Epithelial cell of proximal tubule (primary cell): ENCODE results near the gene POLR2A. TPM values are rescaled to one million over a fixed set of nuclear protein-coding genes. Genes with fewer than 3 reads are reported as not detected.

Experiments used
- DNase-seq: peaks from one replicate; pipeline ENCODE4 v3.0.0-alpha.2; 2011; ENCODE audit warnings: low read depth
- H3K4me3 ChIP-seq: 2 replicates; pipeline ENCODE4 v1.5.1; 2011; ENCODE audit warnings: low read depth, mild to moderate bottlenecking, low read length
- total RNA-seq: library from RNA; depleted of rRNA; stranded (reverse); fragments of >200 nt; gene quantifications from 2 replicates; pipeline ENCODE4 v1.2.3, GENCODE V29; 2015
- TF ChIP-seq, protein P1 (sequence below): conservative IDR thresholded peaks from 2 replicates; pipeline ENCODE4 v1.5.1; 2012; ENCODE audit warnings: low read depth, mild to moderate bottlenecking, low read length

The POLR2A gene
- total RNA-seq, 1 donor from 2014 or later = 30.3 TPM

GRCh38 chr17:7438656-7439460 is 45.3 kb upstream of the POLR2A start:
- TF ChIP-seq, protein P1, sequence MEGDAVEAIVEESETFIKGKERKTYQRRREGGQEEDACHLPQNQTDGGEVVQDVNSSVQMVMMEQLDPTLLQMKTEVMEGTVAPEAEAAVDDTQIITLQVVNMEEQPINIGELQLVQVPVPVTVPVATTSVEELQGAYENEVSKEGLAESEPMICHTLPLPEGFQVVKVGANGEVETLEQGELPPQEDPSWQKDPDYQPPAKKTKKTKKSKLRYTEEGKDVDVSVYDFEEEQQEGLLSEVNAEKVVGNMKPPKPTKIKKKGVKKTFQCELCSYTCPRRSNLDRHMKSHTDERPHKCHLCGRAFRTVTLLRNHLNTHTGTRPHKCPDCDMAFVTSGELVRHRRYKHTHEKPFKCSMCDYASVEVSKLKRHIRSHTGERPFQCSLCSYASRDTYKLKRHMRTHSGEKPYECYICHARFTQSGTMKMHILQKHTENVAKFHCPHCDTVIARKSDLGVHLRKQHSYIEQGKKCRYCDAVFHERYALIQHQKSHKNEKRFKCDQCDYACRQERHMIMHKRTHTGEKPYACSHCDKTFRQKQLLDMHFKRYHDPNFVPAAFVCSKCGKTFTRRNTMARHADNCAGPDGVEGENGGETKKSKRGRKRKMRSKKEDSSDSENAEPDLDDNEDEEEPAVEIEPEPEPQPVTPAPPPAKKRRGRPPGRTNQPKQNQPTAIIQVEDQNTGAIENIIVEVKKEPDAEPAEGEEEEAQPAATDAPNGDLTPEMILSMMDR = no peak
- no peak for DNase-seq
- H3K4me3 ChIP-seq = peak overlapping the region; percentile 75

DNA sequence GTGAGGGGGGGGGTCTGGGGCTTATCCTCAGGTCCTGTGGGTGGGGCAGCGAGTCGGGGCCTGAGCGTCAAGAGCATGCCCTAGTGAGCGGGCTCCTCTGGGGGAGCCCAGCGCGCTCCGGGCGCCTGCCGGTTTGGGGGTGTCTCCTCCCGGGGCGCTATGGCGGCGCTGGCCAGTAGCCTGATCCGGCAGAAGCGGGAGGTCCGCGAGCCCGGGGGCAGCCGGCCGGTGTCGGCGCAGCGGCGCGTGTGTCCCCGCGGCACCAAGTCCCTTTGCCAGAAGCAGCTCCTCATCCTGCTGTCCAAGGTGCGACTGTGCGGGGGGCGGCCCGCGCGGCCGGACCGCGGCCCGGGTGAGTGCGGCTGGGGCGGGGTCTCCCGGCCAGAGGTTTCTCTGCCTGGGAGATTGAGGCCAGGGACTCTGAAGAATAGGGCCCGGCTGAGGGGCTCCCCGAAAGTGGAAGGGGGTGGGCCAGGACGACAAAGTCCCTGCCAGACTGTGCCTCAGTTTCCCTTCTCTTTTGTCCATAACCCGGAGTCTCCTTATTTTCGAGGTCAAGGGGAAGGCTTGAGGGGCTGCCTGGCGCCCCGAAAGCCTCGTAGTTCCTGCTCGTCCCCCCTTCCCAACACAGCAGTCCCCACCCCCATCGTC is 44.6 kb upstream of the POLR2A start, which contains the start of gene FGF11:
TSS of gene FGF11 (plus strand) at position 51 of the 651 bp plus-strand sequence. CDS start at position 160, 109 bp downstream.
- DNase-seq = no peak
- TF ChIP-seq, protein P1 = no peak
- H3K4me3 ChIP-seq = peak within 1 kb of the TSS; percentile 75

DNA sequence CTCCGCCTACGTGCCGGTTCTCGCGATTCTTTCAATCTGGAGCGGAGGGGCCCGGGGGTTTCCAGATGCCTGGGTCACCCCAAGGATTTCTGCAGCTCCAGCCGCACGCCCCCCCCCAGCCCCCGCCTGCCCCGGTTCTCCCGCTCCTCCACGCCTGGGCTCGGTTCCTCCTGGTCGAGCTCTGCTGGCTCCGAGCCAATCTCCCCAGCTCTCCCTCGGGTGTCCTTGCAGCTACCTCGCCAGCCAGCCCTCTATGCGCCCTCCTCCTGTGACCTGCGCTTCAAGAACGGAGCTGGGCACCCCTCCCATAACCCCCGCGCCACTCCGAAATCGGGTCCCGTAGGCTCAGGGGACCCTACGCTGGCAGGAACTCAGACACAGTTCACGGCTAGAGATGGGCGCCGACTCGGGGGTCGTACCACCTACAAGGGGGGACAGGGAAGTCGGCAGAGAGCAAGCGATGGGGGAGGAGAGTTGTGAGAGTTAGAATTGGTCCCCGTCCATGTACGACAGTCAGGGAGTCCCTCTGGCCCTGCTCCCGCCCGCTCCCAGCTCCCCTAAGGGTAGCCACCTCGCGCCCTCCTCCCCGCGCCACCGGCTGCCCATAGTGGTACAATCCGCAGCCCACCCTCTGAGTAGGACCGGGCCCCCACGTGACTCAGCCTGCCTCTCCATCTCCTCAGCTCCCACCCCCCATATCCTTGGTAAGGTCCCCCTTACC is 43.9 kb upstream of the POLR2A start:
- H3K4me3 ChIP-seq = peak overlapping the region; percentile 75
- TF ChIP-seq, protein P1 = no peak
- no peak for DNase-seq

GRCh38 chr17:7440834-7441195 is 43.4 kb upstream of the POLR2A start:
- TF ChIP-seq, protein P1 = no peak
- no peak for DNase-seq
- H3K4me3 ChIP-seq = peak overlapping the region; percentile 75

DNA sequence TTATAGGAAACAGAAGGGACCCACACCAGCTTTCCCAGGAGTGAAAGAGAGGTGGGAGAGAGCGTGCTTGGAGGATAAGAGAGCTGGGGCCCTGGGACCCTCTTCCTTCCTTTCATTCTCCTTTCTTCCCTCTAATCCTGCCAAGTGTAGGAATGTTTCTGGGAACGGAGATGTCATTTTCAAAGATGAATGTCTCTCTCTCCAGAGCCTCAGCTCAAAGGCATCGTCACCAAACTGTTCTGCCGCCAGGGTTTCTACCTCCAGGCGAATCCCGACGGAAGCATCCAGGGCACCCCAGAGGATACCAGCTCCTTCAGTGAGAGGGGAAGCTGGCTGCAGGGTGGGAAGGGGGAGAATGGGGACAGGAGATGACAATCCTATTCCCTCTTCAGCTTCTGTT is 42.9 kb upstream of the POLR2A start:
- TF ChIP-seq, protein P1 = no peak
- no peak overlapping the region for H3K4me3 ChIP-seq
- DNase-seq = no peak

GRCh38 chr17:7442142-7442541 is 42.0 kb upstream of the POLR2A start:
- no peak overlapping the region for H3K4me3 ChIP-seq
- DNase-seq = no peak
- TF ChIP-seq, protein P1 = no peak
